HG02642 (cell line): ENCODE data around the gene PLIN1.

Experiments
- ATAC-seq: cut with Tn5 transposase; IDR thresholded peaks from one replicate; pipeline ENCODE4 v1.9.1; 2021; ENCODE audit warnings: mild to moderate bottlenecking; ENCODE audit not compliant: unreplicated experiment, poor library complexity

PLIN1 gene

GRCh38 chr15:89630974-89631901 lies 47.9 kb downstream of the PLIN1 start:
- ATAC-seq: no peak

GRCh38 chr15:89630260-89630659 lies 48.9 kb downstream of the PLIN1 start:
- no peak for ATAC-seq

GRCh38 chr15:89629829-89630228 lies 49.3 kb downstream of the PLIN1 start:
- ATAC-seq: no peak

- no peak for ATAC-seq
These were observed 50.1 kb downstream of the PLIN1 start for GRCh38 chr15:89628806-89629715.

GRCh38 chr15:89628301-89628700 lies 50.9 kb downstream of the PLIN1 start:
- ATAC-seq: no peak

- ATAC-seq: no peak
These were observed 51.8 kb downstream of the PLIN1 start for GRCh38 chr15:89627256-89627970.

GRCh38 chr15:89625716-89626115 lies 53.5 kb downstream of the PLIN1 start:
- ATAC-seq: no peak

- ATAC-seq: no peak
These were observed 56.0 kb downstream of the PLIN1 start for GRCh38 chr15:89623165-89623564.

- no peak for ATAC-seq
These were observed 57.6 kb downstream of the PLIN1 start for GRCh38 chr15:89621547-89621946.

GRCh38 chr15:89616228-89616627 lies 62.9 kb downstream of the PLIN1 start:
- ATAC-seq: no peak

- ATAC-seq: no peak
These were observed 64.0 kb downstream of the PLIN1 start for GRCh38 chr15:89615135-89615534.
